ENCODE data around the gene OPHN1. TPM values are rescaled to one million over a fixed set of nuclear protein-coding genes. Genes with fewer than 3 reads are reported as not detected.

The OPHN1 gene
- polyA plus RNA-seq, 3 donors, result 0.20 to 0.82 (median 0.73) TPM

- no peak overlapping the region for H3K4me2 ChIP-seq (replicated peaks; ENCODE audit: extremely low read depth, low read length, poor library complexity, severe bottlenecking)
- no CpG with 5 or more reads among the region's 2 CpGs for WGBS (ENCODE audit: insufficient coverage)
- intact Hi-C loops (cut with micrococcal nuclease), result no loop called here
Measured at GRCh38 chrX:68163441-68163840, 269.9 kb downstream of the OPHN1 start.

DNA sequence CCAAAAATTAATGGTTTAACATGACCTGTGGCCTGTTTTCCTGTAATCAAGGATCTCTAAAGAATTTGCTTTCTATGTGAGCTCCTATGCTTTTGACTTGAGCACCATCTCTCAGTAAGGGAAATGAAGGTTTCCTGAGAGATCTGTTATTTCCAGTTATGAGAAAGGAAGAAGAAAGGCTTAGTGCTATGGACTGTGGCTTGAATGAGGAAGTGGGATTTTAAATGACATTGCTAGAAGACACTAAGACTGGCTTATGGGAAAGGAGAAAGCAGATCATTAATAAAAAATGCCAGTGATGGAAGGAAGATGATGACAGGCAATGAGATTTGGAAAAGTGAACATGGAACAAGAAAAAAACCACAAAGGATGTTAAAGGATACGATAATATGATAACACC is 285.4 kb downstream of the OPHN1 start:
- intact Hi-C loops (cut with micrococcal nuclease), result no loop called here
- no CpG with 5 or more reads among the region's 1 CpG for WGBS (ENCODE audit: insufficient coverage)
- Histone ChIP-seq H3K4me2 (replicated peaks; ENCODE audit: extremely low read depth, low read length, poor library complexity, severe bottlenecking) (no peak overlapping the region), H3K79me2 (ENCODE audit: insufficient read depth, low read length) (no peaks in the 10 kb centered on the region), H3K4me1 (ENCODE audit: control insufficient read depth in 1 of 2, insufficient read depth in 2 of 2, low read length in 2 of 2) (no peaks in the 10 kb centered on the region), H3K4me3 (replicated peaks in 1 of 3; ENCODE audit: low read depth in 2 of 3, low read length in 3 of 3) (no peak overlapping the region), H3K27ac (ENCODE audit: low read depth in 1 of 2, low read length in 2 of 2) (no peak overlapping the region), H3K27me3 (ENCODE audit: control insufficient read depth in 2 of 2, insufficient read depth in 2 of 2, low read length in 2 of 2) (no peaks in the 10 kb centered on the region), H2AFZ (ENCODE audit: insufficient read depth, low read depth, low read length, poor library complexity, severe bottlenecking) (no peak overlapping the region), H3K36me3 (replicated peaks in 1 of 2; ENCODE audit: control insufficient read depth in 1 of 2, insufficient read depth in 2 of 2, low read length in 2 of 2) (no peaks in the 10 kb centered on the region), H4K20me1 (ENCODE audit: insufficient read depth, low read length) (no peaks in the 10 kb centered on the region), H3K9me3 (replicated peaks in 1 of 2; ENCODE audit: control insufficient read depth in 1 of 2, insufficient read depth in 1 of 2, low read length in 2 of 2) (no peaks in the 10 kb centered on the region), H3K9ac (ENCODE audit: insufficient read depth, low read length, poor library complexity, severe bottlenecking) (no peak overlapping the region)
- H3K4me1 Mint-ChIP-seq, result peaks cover 12% of the 10 kb centered on the region
- peaks cover 0 to 2% (median 0%) of the 10 kb centered on the region in 7 donors for H3K9me3 Mint-ChIP-seq
- no peaks in the 10 kb centered on the region for H3K36me3 Mint-ChIP-seq
- H3K27me3 Mint-ChIP-seq (ENCODE audit: low read depth in 3 of 3), result peaks cover 0 to 3% (median 0%) of the 10 kb centered on the region in 3 donors
- no peak overlapping the region for H3K27ac Mint-ChIP-seq
- TF ChIP-seq, protein P1, sequence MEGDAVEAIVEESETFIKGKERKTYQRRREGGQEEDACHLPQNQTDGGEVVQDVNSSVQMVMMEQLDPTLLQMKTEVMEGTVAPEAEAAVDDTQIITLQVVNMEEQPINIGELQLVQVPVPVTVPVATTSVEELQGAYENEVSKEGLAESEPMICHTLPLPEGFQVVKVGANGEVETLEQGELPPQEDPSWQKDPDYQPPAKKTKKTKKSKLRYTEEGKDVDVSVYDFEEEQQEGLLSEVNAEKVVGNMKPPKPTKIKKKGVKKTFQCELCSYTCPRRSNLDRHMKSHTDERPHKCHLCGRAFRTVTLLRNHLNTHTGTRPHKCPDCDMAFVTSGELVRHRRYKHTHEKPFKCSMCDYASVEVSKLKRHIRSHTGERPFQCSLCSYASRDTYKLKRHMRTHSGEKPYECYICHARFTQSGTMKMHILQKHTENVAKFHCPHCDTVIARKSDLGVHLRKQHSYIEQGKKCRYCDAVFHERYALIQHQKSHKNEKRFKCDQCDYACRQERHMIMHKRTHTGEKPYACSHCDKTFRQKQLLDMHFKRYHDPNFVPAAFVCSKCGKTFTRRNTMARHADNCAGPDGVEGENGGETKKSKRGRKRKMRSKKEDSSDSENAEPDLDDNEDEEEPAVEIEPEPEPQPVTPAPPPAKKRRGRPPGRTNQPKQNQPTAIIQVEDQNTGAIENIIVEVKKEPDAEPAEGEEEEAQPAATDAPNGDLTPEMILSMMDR (IDR thresholded peaks at IDR 0.05), result no peak
- peak in 2 of 3 donors; percentile 4 to 5 for DNase-seq
- H3K4me3 Mint-ChIP-seq, result no peak overlapping the region

More at GRCh38 chrX:68163441-68163840, 269.9 kb downstream of the OPHN1 start:
- H3K9me3 Mint-ChIP-seq, result no peaks in the 10 kb centered on the region
- Histone ChIP-seq H3K9me3 (replicated peaks in 1 of 2; ENCODE audit: control insufficient read depth in 1 of 2, insufficient read depth in 1 of 2, low read length in 2 of 2) (no peaks in the 10 kb centered on the region), H3K4me3 (replicated peaks in 1 of 3; ENCODE audit: low read depth in 2 of 3, low read length in 3 of 3) (no peak overlapping the region), H3K79me2 (ENCODE audit: insufficient read depth, low read length) (no peaks in the 10 kb centered on the region), H3K27me3 (ENCODE audit: control insufficient read depth in 2 of 2, insufficient read depth in 2 of 2, low read length in 2 of 2) (no peaks in the 10 kb centered on the region), H3K4me1 (ENCODE audit: control insufficient read depth in 1 of 2, insufficient read depth in 2 of 2, low read length in 2 of 2) (peaks cover 0 to 5% of the 10 kb centered on the region in 2 donors), H3K27ac (ENCODE audit: low read depth in 1 of 2, low read length in 2 of 2) (no peak overlapping the region), H2AFZ (ENCODE audit: insufficient read depth, low read depth, low read length, poor library complexity, severe bottlenecking) (no peak overlapping the region), H4K20me1 (ENCODE audit: insufficient read depth, low read length) (no peaks in the 10 kb centered on the region), H3K36me3 (replicated peaks in 1 of 2; ENCODE audit: control insufficient read depth in 1 of 2, insufficient read depth in 2 of 2, low read length in 2 of 2) (no peaks in the 10 kb centered on the region), H3K9ac (ENCODE audit: insufficient read depth, low read length, poor library complexity, severe bottlenecking) (no peak overlapping the region)
- TF ChIP-seq, protein P1 (IDR thresholded peaks at IDR 0.05), result no peak
- peaks cover 0 to 2% (median 0%) of the 10 kb centered on the region in 3 donors for H3K27me3 Mint-ChIP-seq (ENCODE audit: low read depth in 3 of 3)
- H3K36me3 Mint-ChIP-seq, result no peaks in the 10 kb centered on the region
- no peak for DNase-seq
- no peak overlapping the region for H3K4me3 Mint-ChIP-seq
- no peak overlapping the region for H3K27ac Mint-ChIP-seq
- H3K4me1 Mint-ChIP-seq, result peaks cover 5% of the 10 kb centered on the region

Measured in CD14-positive monocyte (primary cell).